ENCODE results near the gene RARB. TPM values are rescaled to one million over a fixed set of nuclear protein-coding genes. Genes with fewer than 3 reads are reported as not detected.

RARB gene
- polyA plus RNA-seq, 1 donor (not counting 4 experiments of a cell fraction or from before 2014, with no cell fraction given), result 0.03 TPM

DNA sequence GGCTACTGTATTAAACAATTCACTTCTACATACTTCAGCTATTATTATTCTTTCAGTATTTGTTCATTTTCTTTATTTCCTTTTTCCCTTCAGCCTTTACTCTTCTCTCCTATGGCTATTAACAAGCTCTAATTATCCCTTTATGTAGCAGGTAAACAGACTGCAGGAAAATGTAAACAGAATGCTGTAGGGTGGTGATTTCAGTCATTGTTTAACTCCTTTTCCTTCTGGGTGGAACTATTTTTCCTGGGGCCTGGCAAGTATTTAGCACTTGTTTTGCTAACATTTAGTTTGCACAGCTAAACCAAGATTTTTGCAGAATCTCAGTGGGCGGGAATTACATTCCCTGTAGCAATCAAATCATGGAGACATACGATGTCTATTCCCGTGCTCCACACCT lies 14.4 kb downstream of the RARB start:
- Histone ChIP-seq H3K79me2 (ENCODE audit: control insufficient read depth, insufficient read depth, low read length) (no peaks in the 10 kb centered on the region), H3K4me1 (ENCODE audit: control insufficient read depth, extremely low read depth, insufficient read depth, low read length) (no peaks in the 10 kb centered on the region), H3K27ac (ENCODE audit: control insufficient read depth, insufficient read depth, low read length) (no peak overlapping the region), H3K4me3 (ENCODE audit: control insufficient read depth in 2 of 3, extremely low read depth in 1 of 3, insufficient read depth in 2 of 3, low read depth in 1 of 3, low read length in 3 of 3) (no peak overlapping the region), H3K9me1 (ENCODE audit: control insufficient read depth, extremely low read depth, insufficient read depth, low read length) (no peaks in the 10 kb centered on the region), H3K36me3 (ENCODE audit: control insufficient read depth in 2 of 2, extremely low read depth in 1 of 2, insufficient read depth in 2 of 2, low read length in 2 of 2) (no peaks in the 10 kb centered on the region), H3K27me3 (ENCODE audit: control insufficient read depth, extremely low read depth, insufficient read depth, low read length) (no peaks in the 10 kb centered on the region), H3K4me2 (ENCODE audit: control insufficient read depth, extremely low read depth, insufficient read depth, low read depth, low read length) (no peak overlapping the region), H3K9ac (ENCODE audit: control insufficient read depth, extremely low read depth, insufficient read depth, low read length) (no peak overlapping the region), H3K9me3 (ENCODE audit: control insufficient read depth, low read depth, low read length) (no peaks in the 10 kb centered on the region), H2AFZ (ENCODE audit: control insufficient read depth, low read length) (no peak overlapping the region), H4K20me1 (ENCODE audit: control insufficient read depth, extremely low read depth, insufficient read depth, low read length) (no peaks in the 10 kb centered on the region)
- dilution Hi-C loops (cut with MboI; ENCODE audit: extremely low pct_ligation_motif_present, low sequenced_read_pairs), result no loop called here
- FAIRE-seq (no peak), DNase-seq (ENCODE audit: low read depth, low spot score) (no peak)
- TF ChIP-seq, protein P1, sequence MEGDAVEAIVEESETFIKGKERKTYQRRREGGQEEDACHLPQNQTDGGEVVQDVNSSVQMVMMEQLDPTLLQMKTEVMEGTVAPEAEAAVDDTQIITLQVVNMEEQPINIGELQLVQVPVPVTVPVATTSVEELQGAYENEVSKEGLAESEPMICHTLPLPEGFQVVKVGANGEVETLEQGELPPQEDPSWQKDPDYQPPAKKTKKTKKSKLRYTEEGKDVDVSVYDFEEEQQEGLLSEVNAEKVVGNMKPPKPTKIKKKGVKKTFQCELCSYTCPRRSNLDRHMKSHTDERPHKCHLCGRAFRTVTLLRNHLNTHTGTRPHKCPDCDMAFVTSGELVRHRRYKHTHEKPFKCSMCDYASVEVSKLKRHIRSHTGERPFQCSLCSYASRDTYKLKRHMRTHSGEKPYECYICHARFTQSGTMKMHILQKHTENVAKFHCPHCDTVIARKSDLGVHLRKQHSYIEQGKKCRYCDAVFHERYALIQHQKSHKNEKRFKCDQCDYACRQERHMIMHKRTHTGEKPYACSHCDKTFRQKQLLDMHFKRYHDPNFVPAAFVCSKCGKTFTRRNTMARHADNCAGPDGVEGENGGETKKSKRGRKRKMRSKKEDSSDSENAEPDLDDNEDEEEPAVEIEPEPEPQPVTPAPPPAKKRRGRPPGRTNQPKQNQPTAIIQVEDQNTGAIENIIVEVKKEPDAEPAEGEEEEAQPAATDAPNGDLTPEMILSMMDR (optimal IDR thresholded peaks at IDR 0.05 in 1 of 3, IDR thresholded peaks at IDR 0.05 in 1 of 3, conservative IDR thresholded peaks at IDR 0.05 in 1 of 3; ENCODE audit: extremely low read depth in 1 of 3, insufficient read depth in 2 of 3, low read length in 3 of 3), result no peak
- TF ChIP-seq EZH2 (IDR thresholded peaks at IDR 0.05; ENCODE audit: low read length), result no peak

DNA sequence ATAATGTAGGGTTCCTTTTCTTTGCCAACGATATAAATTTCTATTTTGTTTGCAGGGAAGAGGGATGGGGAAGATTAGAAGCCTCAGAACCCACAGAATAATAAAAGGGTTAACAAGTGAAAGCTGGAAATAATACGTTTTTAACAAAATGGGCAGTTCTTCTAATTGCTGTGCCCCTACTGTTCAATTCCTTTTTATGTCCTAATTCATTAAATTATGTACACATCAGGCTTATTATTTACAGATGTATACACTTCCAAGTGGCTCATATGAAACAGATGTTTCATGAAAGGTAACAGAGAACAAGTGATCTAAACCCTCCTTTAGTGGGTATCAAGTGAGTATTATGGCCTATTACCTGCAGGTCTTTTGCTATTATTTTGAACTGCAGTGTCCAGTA lies 16.2 kb downstream of the RARB start:
- Histone ChIP-seq H3K36me3 (ENCODE audit: control insufficient read depth in 2 of 2, extremely low read depth in 1 of 2, insufficient read depth in 2 of 2, low read length in 2 of 2) (no peaks in the 10 kb centered on the region), H3K27ac (ENCODE audit: control insufficient read depth, insufficient read depth, low read length) (no peak overlapping the region), H3K9ac (ENCODE audit: control insufficient read depth, extremely low read depth, insufficient read depth, low read length) (no peak overlapping the region), H3K27me3 (ENCODE audit: control insufficient read depth, extremely low read depth, insufficient read depth, low read length) (no peaks in the 10 kb centered on the region), H2AFZ (ENCODE audit: control insufficient read depth, low read length) (no peak overlapping the region), H3K79me2 (ENCODE audit: control insufficient read depth, insufficient read depth, low read length) (no peaks in the 10 kb centered on the region), H4K20me1 (ENCODE audit: control insufficient read depth, extremely low read depth, insufficient read depth, low read length) (no peaks in the 10 kb centered on the region), H3K9me1 (ENCODE audit: control insufficient read depth, extremely low read depth, insufficient read depth, low read length) (no peaks in the 10 kb centered on the region), H3K4me3 (ENCODE audit: control insufficient read depth in 2 of 3, extremely low read depth in 1 of 3, insufficient read depth in 2 of 3, low read depth in 1 of 3, low read length in 3 of 3) (no peak overlapping the region), H3K4me2 (ENCODE audit: control insufficient read depth, extremely low read depth, insufficient read depth, low read depth, low read length) (no peak overlapping the region), H3K9me3 (ENCODE audit: control insufficient read depth, low read depth, low read length) (no peaks in the 10 kb centered on the region), H3K4me1 (ENCODE audit: control insufficient read depth, extremely low read depth, insufficient read depth, low read length) (no peaks in the 10 kb centered on the region)
- DNase-seq (ENCODE audit: low read depth, low spot score) (no peak), FAIRE-seq (no peak)
- TF ChIP-seq EZH2 (IDR thresholded peaks at IDR 0.05; ENCODE audit: low read length), result no peak
- TF ChIP-seq, protein P1 (optimal IDR thresholded peaks at IDR 0.05 in 1 of 3, IDR thresholded peaks at IDR 0.05 in 1 of 3, conservative IDR thresholded peaks at IDR 0.05 in 1 of 3; ENCODE audit: extremely low read depth in 1 of 3, insufficient read depth in 2 of 3, low read length in 3 of 3), result no peak
- dilution Hi-C loops (cut with MboI; ENCODE audit: extremely low pct_ligation_motif_present, low sequenced_read_pairs), result no loop called here
